ENCODE data around the gene COL20A1.

GRCh38 chr20:63347081-63347741 lies 54.2 kb downstream of the COL20A1 start:
- TF ChIP-seq CTCF (IDR thresholded peaks at IDR 0.05) = no peak
- TF ChIP-seq EP300 (IDR thresholded peaks at IDR 0.05) = no peak
- TF ChIP-seq POLR2AphosphoS5 (IDR thresholded peaks at IDR 0.05) = no peak

Data from esophagus muscularis mucosa (tissue), 4 donors.